LHCN-M2 (cell line): ENCODE measurements around the gene SH3RF1. TPM values are rescaled to one million over a fixed set of nuclear protein-coding genes. Genes with fewer than 3 reads are reported as not detected.

Source experiments
- DNase-seq: peaks from one replicate; pipeline ENCODE4 v3.0.0-alpha.2; 2012; ENCODE audit warnings: low read depth
- total RNA-seq: library from RNA; depleted of rRNA; stranded (reverse); fragments of >200 nt; gene quantifications from 2 replicates; pipeline ENCODE4 v1.2.3, GENCODE V29; 2014

The SH3RF1 gene
- total RNA-seq, 1 experiment from 2014 or later = 9.2 TPM

- DNase-seq = no peak
These were observed 225.9 kb downstream of the SH3RF1 start for GRCh38 chr4:169044714-169045447.
